Neural progenitor cell (in vitro differentiated cells): ENCODE results near the gene VWA8. TPM values are rescaled to one million over a fixed set of nuclear protein-coding genes. Genes with fewer than 3 reads are reported as not detected.

Experiments used
- DNase-seq: peaks from one replicate; pipeline ENCODE4 v3.0.0-alpha.2; 2016; ENCODE audit warnings: low spot score
- H2AFZ ChIP-seq: fragments of 200-600 bp; sonication (generic); replicated peaks from 2 replicates; pipeline ENCODE4 v1.6.1; 2016; ENCODE audit warnings: antibody characterized with exemption
- H3F3A ChIP-seq: fragments of 200-600 bp; sonication (generic); 2 replicates; pipeline ENCODE4 v1.6.1; 2016; ENCODE audit warnings: antibody characterized with exemption, low read depth
- H3K27ac ChIP-seq: fragments of 200-600 bp; sonication (generic); 2 replicates; pipeline ENCODE4 v1.5.1; 2016; ENCODE audit warnings: mild to moderate bottlenecking
- H3K27me3 ChIP-seq: fragments of 200-600 bp; sonication (generic); 2 replicates; pipeline ENCODE4 v1.6.1; 2016; ENCODE audit warnings: mild to moderate bottlenecking, moderate library complexity
- H3K36me3 ChIP-seq: fragments of 200-600 bp; sonication (generic); 2 replicates; pipeline ENCODE4 v1.5.1; 2016
- H3K4me1 ChIP-seq: fragments of 200-600 bp; sonication (generic); 2 replicates; pipeline ENCODE4 v1.6.1; 2016; ENCODE audit warnings: mixed run types
- H3K4me2 ChIP-seq: fragments of 200-600 bp; sonication (generic); 2 replicates; pipeline ENCODE4 v1.6.1; 2016
- H3K4me3 ChIP-seq: fragments of 200-600 bp; sonication (generic); 2 replicates; pipeline ENCODE4 v1.5.1; 2016
- H3K79me2 ChIP-seq: fragments of 200-600 bp; sonication (generic); 2 replicates; pipeline ENCODE4 v1.6.1; 2016; ENCODE audit warnings: low read depth
- H3K9ac ChIP-seq: fragments of 200-600 bp; sonication (generic); 2 replicates; pipeline ENCODE4 v1.6.1; 2016
- H3K9me3 ChIP-seq: fragments of 200-600 bp; sonication (generic); 2 replicates; pipeline ENCODE4 v1.5.1; 2016; ENCODE audit warnings: low read depth
- H4K20me1 ChIP-seq: fragments of 200-600 bp; sonication (generic); 2 replicates; pipeline ENCODE4 v1.6.1; 2016; ENCODE audit warnings: low read depth
- H3K27ac Mint-ChIP-seq: 3 replicates; pipeline ENCODE4 v1.8.0; 2021; ENCODE audit warnings: mixed read lengths
- H3K27me3 Mint-ChIP-seq: 2 replicates; pipeline ENCODE4 v1.8.0; 2022; ENCODE audit warnings: low read depth, mild to moderate bottlenecking, inconsistent platforms, moderate library complexity, mixed read lengths; ENCODE audit not compliant: insufficient read depth
- H3K36me3 Mint-ChIP-seq: 3 replicates; pipeline ENCODE4 v1.8.0; 2021; ENCODE audit warnings: mixed read lengths
- H3K4me1 Mint-ChIP-seq: 3 replicates; pipeline ENCODE4 v1.8.0; 2021; ENCODE audit warnings: mixed read lengths
- H3K4me3 Mint-ChIP-seq: 3 replicates; pipeline ENCODE4 v1.8.0; 2021; ENCODE audit warnings: mild to moderate bottlenecking, moderate library complexity, mixed read lengths
- H3K9me3 Mint-ChIP-seq: 3 replicates; pipeline ENCODE4 v1.8.0; 2020; ENCODE audit warnings: mixed read lengths
- CTCF ChIP-seq: fragments of 200-600 bp; sonication (generic); IDR thresholded peaks from 2 replicates; pipeline ENCODE4 v1.5.1; 2017; ENCODE audit warnings: antibody characterized with exemption, mild to moderate bottlenecking
- EZH2 ChIP-seq: fragments of 200-600 bp; sonication (generic); IDR thresholded peaks from 2 replicates; pipeline ENCODE4 v1.6.1; 2017; ENCODE audit warnings: antibody characterized with exemption, mild to moderate bottlenecking, moderate library complexity
- EZH2phosphoT487 ChIP-seq: fragments of 200-600 bp; sonication (generic); IDR thresholded peaks from 2 replicates; pipeline ENCODE4 v1.6.1; 2017; ENCODE audit warnings: antibody characterized with exemption
- total RNA-seq: library from RNA; depleted of rRNA; stranded (reverse); fragments of >200 nt; gene quantifications from 2 replicates; pipeline ENCODE4 v1.2.3, GENCODE V29; 2015; ENCODE audit warnings: low replicate concordance

Gene VWA8
- total RNA-seq, 1 donor from 2014 or later: 12.6 TPM

- H3K27ac Mint-ChIP-seq: no peak overlapping the region
These were observed 250.1 kb downstream of the VWA8 start for GRCh38 chr13:41710771-41711170.

GRCh38 chr13:41709511-41709910, 251.4 kb downstream of the VWA8 start:
- no peaks in the 10 kb centered on the region for H3K4me1 ChIP-seq
- H3K4me3 Mint-ChIP-seq: no peak overlapping the region
- H3K9ac ChIP-seq: no peak overlapping the region
- H3K36me3 Mint-ChIP-seq: no peaks in the 10 kb centered on the region
- no peak for DNase-seq
- H3K4me3 ChIP-seq: no peak overlapping the region
- H3K27me3 Mint-ChIP-seq: no peaks in the 10 kb centered on the region
- H3K36me3 ChIP-seq: no peaks in the 10 kb centered on the region
- no peaks in the 10 kb centered on the region for H3K9me3 ChIP-seq
- no peaks in the 10 kb centered on the region for H3K27me3 ChIP-seq
- no peaks in the 10 kb centered on the region for H4K20me1 ChIP-seq
- no peak overlapping the region for H3K27ac Mint-ChIP-seq
- no peak for TF ChIP-seq CTCF
- TF ChIP-seq EZH2: no peak
- no peak for TF ChIP-seq EZH2phosphoT487
- no peak overlapping the region for H2AFZ ChIP-seq
- no peaks in the 10 kb centered on the region for H3K79me2 ChIP-seq
- H3K4me1 Mint-ChIP-seq: peaks cover 3% of the 10 kb centered on the region
- H3K27ac ChIP-seq: no peak overlapping the region
- no peaks in the 10 kb centered on the region for H3K9me3 Mint-ChIP-seq
- no peaks in the 10 kb centered on the region for H3F3A ChIP-seq
- H3K4me2 ChIP-seq: no peak overlapping the region

More at GRCh38 chr13:41710771-41711170, 250.1 kb downstream of the VWA8 start:
- Histone ChIP-seq H3K4me3 (no peak overlapping the region), H3K4me1 (no peaks in the 10 kb centered on the region), H3F3A (no peaks in the 10 kb centered on the region), H3K36me3 (no peaks in the 10 kb centered on the region), H3K27ac (no peak overlapping the region), H3K9ac (no peak overlapping the region), H4K20me1 (no peaks in the 10 kb centered on the region), H3K4me2 (no peak overlapping the region), H3K79me2 (no peaks in the 10 kb centered on the region), H2AFZ (no peak overlapping the region), H3K9me3 (no peaks in the 10 kb centered on the region), H3K27me3 (no peaks in the 10 kb centered on the region)
- H3K9me3 Mint-ChIP-seq: no peaks in the 10 kb centered on the region
- TF ChIP-seq CTCF (no peak), EZH2 (no peak), EZH2phosphoT487 (no peak)
- no peaks in the 10 kb centered on the region for H3K36me3 Mint-ChIP-seq
- no peak overlapping the region for H3K4me3 Mint-ChIP-seq
- DNase-seq: no peak
- peaks cover 3% of the 10 kb centered on the region for H3K4me1 Mint-ChIP-seq
- no peaks in the 10 kb centered on the region for H3K27me3 Mint-ChIP-seq

- no peaks in the 10 kb centered on the region for H3K4me1 ChIP-seq
- no peaks in the 10 kb centered on the region for H3F3A ChIP-seq
- TF ChIP-seq CTCF (no peak), EZH2phosphoT487 (no peak), EZH2 (no peak)
- no peak for DNase-seq
- no peak overlapping the region for H2AFZ ChIP-seq
- H3K4me2 ChIP-seq: no peak overlapping the region
- no peaks in the 10 kb centered on the region for H3K27me3 ChIP-seq
- no peak overlapping the region for H3K9ac ChIP-seq
- peaks cover 3% of the 10 kb centered on the region for H3K4me1 Mint-ChIP-seq
- H3K9me3 ChIP-seq: no peaks in the 10 kb centered on the region
- no peak overlapping the region for H3K27ac Mint-ChIP-seq
- no peak overlapping the region for H3K4me3 ChIP-seq
- H4K20me1 ChIP-seq: no peaks in the 10 kb centered on the region
- no peaks in the 10 kb centered on the region for H3K36me3 Mint-ChIP-seq
- H3K27ac ChIP-seq: no peak overlapping the region
- no peaks in the 10 kb centered on the region for H3K36me3 ChIP-seq
- no peaks in the 10 kb centered on the region for H3K9me3 Mint-ChIP-seq
- no peaks in the 10 kb centered on the region for H3K79me2 ChIP-seq
- H3K4me3 Mint-ChIP-seq: no peak overlapping the region
- H3K27me3 Mint-ChIP-seq: no peaks in the 10 kb centered on the region
These were observed 252.2 kb downstream of the VWA8 start for GRCh38 chr13:41708713-41709112.
